ENCODE data around the gene UBIAD1.
A peak's percentile ranks its signal among the peaks of the same experiment; 100 is the strongest.

The UBIAD1 gene

GRCh38 chr1:11333631-11334030 is 60.6 kb downstream of the UBIAD1 start:
- FAIRE-seq (no peak), DNase-seq (ENCODE audit: insufficient read length, low spot score) (no peak)
- no peak for TF ChIP-seq SPI1 (IDR thresholded peaks at IDR 0.05; ENCODE audit: low read depth, low read length)

DNA sequence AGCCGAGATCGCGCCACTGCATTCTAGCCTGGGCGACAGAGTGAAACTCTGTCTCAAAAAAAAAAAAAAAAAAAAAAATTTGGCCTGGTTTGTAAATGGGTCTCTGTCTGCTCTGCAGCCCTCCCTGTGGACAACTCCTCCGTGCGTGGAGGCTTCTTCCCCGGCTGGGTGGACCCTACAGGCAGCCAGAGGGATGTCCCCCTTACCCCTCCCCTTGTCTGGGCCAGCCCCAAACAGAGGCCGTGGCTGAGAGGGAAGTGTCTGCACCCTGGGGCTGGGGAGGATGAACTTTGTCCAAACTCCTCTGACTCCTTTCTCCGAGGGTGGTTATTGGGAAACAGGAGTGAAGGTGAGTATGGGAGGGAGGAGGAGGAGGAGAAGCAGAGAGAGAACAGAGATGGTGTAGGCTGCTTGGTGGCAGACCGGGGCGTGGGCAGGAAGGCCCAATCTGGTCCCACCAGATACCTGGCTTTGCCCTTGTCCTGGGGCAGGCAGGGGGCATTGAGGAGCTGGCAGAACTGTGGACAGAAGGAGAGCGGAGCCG is 61.3 kb downstream of the UBIAD1 start:
- TF ChIP-seq POLR2AphosphoS5 (IDR thresholded peaks at IDR 0.05; ENCODE audit: low read depth, low read length) (no peak), PAX5 (IDR thresholded peaks at IDR 0.05; ENCODE audit: insufficient read depth, low read length, severe bottlenecking) (no peak), SPI1 (IDR thresholded peaks at IDR 0.05; ENCODE audit: low read depth, low read length) (no peak), TAF1 (IDR thresholded peaks at IDR 0.05; ENCODE audit: low read depth, low read length) (no peak), POU2F2 (IDR thresholded peaks at IDR 0.05; ENCODE audit: low read depth, low read length) (no peak), POLR2A (IDR thresholded peaks at IDR 0.05; ENCODE audit: low read depth, low read length) (no peak)
- FAIRE-seq (no peak), DNase-seq (ENCODE audit: insufficient read length, low spot score) (no peak)

GRCh38 chr1:11334821-11335220 is 61.8 kb downstream of the UBIAD1 start:
- FAIRE-seq (no peak), DNase-seq (ENCODE audit: insufficient read length, low spot score) (no peak)
- TF ChIP-seq TAF1 (IDR thresholded peaks at IDR 0.05; ENCODE audit: low read depth, low read length) (no peak), POLR2AphosphoS5 (IDR thresholded peaks at IDR 0.05; ENCODE audit: low read depth, low read length) (no peak), PAX5 (IDR thresholded peaks at IDR 0.05; ENCODE audit: insufficient read depth, low read length, severe bottlenecking) (no peak), POU2F2 (IDR thresholded peaks at IDR 0.05; ENCODE audit: low read depth, low read length) (no peak), POLR2A (IDR thresholded peaks at IDR 0.05; ENCODE audit: low read depth, low read length) (no peak), SPI1 (IDR thresholded peaks at IDR 0.05; ENCODE audit: low read depth, low read length) (no peak)

DNA sequence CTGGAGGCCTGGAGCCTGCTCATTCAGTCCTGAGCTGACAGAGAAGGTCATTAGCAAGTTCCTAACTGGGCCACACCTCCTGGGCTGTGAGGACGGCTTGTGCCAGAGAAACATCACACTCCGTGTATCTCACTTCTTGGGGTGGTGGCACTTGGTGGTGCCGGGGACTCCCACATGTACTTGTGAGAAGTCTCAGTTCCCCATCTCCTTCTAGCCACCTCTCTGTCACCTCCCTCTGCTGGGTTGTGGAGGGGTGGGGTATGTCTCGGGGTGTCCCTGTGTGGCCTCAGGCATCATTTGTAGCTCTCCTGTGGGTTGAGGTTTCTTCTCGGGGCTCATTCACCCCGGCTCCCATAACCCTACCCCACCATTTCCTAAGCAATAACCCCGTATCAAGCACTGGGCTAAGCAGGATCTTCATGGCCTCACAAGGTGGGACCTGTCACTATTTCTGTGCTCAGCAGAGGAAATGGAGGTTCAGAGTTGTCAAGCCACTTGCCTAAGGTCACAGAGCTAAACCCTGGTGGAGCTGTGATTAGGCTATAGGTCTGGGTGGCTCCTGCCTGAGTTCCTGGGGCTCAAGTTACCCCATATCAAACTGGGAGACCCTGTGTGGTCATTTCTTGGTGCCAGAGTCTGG is 62.5 kb downstream of the UBIAD1 start:
- peak; percentile 85 for DNase-seq (ENCODE audit: insufficient read length, low spot score)
- peak; percentile 98 for FAIRE-seq

DNA sequence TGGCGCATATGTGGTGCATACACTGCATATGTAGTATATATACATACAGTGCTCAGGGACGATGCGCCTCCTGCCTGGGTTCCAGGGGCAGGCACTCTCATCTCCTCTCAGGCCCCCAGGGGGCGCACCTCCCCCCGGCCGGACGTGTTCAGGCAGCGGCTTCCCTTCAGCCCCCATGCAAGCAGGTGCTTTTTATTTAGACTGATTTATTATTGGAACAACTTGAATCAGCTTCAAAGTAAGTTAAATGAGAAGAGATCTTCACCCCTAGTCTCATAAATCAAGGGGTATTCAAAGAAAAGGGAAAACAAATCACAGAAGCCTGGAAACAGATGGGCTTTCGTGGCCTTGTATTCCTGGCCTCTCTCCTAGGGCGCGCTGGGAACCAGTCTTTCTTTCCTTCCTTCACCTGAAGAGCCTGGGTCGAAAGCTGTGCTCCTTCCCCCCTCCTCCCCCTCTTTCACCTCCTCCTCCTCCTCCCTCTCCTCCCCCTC is 64.6 kb downstream of the UBIAD1 start:
- DNase-seq (ENCODE audit: insufficient read length, low spot score) (peak; percentile 78), FAIRE-seq (no peak)
- TF ChIP-seq POLR2AphosphoS5 (IDR thresholded peaks at IDR 0.05; ENCODE audit: low read depth, low read length) (no peak), POU2F2 (IDR thresholded peaks at IDR 0.05; ENCODE audit: low read depth, low read length) (no peak), SPI1 (IDR thresholded peaks at IDR 0.05; ENCODE audit: low read depth, low read length) (no peak), TAF1 (IDR thresholded peaks at IDR 0.05; ENCODE audit: low read depth, low read length) (no peak), POLR2A (IDR thresholded peaks at IDR 0.05; ENCODE audit: low read depth, low read length) (no peak), PAX5 (IDR thresholded peaks at IDR 0.05; ENCODE audit: insufficient read depth, low read length, severe bottlenecking) (no peak)

More for the DNA sequence above, 62.5 kb downstream of the UBIAD1 start:
- no peak for TF ChIP-seq POU2F2 (IDR thresholded peaks at IDR 0.05; ENCODE audit: low read depth, low read length)
- peak; percentile 98 for TF ChIP-seq SPI1 (IDR thresholded peaks at IDR 0.05; ENCODE audit: low read depth, low read length)
- TF ChIP-seq TAF1 (IDR thresholded peaks at IDR 0.05; ENCODE audit: low read depth, low read length), result no peak
- no peak for TF ChIP-seq POLR2A (IDR thresholded peaks at IDR 0.05; ENCODE audit: low read depth, low read length)

All from GM12891 (cell line).